Breast epithelium (tissue), 3 donors: Measurements from ENCODE around the gene PDCD5.

Experiments used
- CTCF ChIP-seq, 3 donors: fragments of 450-650 bp; IDR thresholded peaks; one replicate each; pipeline ENCODE4 v1.5.1; 2016 to 2017; ENCODE audit warnings: antibody characterized with exemption in 3 of 3, mild to moderate bottlenecking in 3 of 3, moderate library complexity in 3 of 3
- POLR2A ChIP-seq: fragments of 450-650 bp; IDR thresholded peaks from one replicate; pipeline ENCODE4 v1.6.1; 2016; ENCODE audit warnings: antibody characterized with exemption, mild to moderate bottlenecking, moderate library complexity
- POLR2AphosphoS5 ChIP-seq, 3 donors: sonication (generic); formaldehyde crosslinking; IDR thresholded peaks; one replicate each; pipeline ENCODE4 v1.6.1; 2017; ENCODE audit warnings: antibody characterized with exemption in 3 of 3

GRCh38 chr19:32631381-32631780 lies 50.4 kb downstream of the PDCD5 start:
- TF ChIP-seq CTCF (IDR thresholded peaks at IDR 0.05), result no peak
- TF ChIP-seq POLR2A, result no peak
- no peak for TF ChIP-seq POLR2AphosphoS5 (IDR thresholded peaks at IDR 0.05)
